Upper lobe of left lung (tissue), 4 donors: ENCODE data around the gene NECAB3.

Experiments used
- CTCF ChIP-seq, 6 experiments: fragments of 450-650 bp in 4 of 6; fragments of 200-600 bp in 2 of 6; sonication (generic) in 2 of 6; IDR thresholded peaks; one replicate each; pipeline ENCODE4 v1.5.1; 2016 to 2019; ENCODE audit warnings: antibody characterized with exemption in 6 of 6
- POLR2A ChIP-seq, 4 donors: fragments of 450-650 bp; IDR thresholded peaks; one replicate each; pipeline ENCODE4 v1.5.1; 2016 to 2017; ENCODE audit warnings: antibody characterized with exemption in 4 of 4, mild to moderate bottlenecking in 2 of 4
- POLR2AphosphoS5 ChIP-seq, 2 donors: sonication (generic); formaldehyde crosslinking; IDR thresholded peaks; one replicate each; pipeline ENCODE4 v1.5.1; 2017; ENCODE audit warnings: antibody characterized with exemption in 2 of 2

GRCh38 chr20:33660685-33661058 is 13.6 kb downstream of the NECAB3 start:
- TF ChIP-seq POLR2AphosphoS5 (IDR thresholded peaks at IDR 0.05) (no peak), CTCF (IDR thresholded peaks at IDR 0.05) (no peak), POLR2A (IDR thresholded peaks at IDR 0.05) (no peak)
